GM08714 (cell line): ENCODE results near the gene CACNA1H.

Experiments
- H3K4me3 ChIP-seq: fragments of 200-500 bp; sonication (Bioruptor generic); 2 replicates; pipeline ENCODE4 v1.5.1; 2014; ENCODE audit warnings: mild to moderate bottlenecking, low read length, inconsistent platforms
- ZNF274 ChIP-seq: IDR thresholded peaks from 2 replicates; pipeline ENCODE4 v1.6.1; 2012; ENCODE audit warnings: mild to moderate bottlenecking, low read depth, low read length

Gene CACNA1H

GRCh38 chr16:1164382-1164781 lies 11.5 kb downstream of the CACNA1H start:
- H3K4me3 ChIP-seq = no peak overlapping the region
- TF ChIP-seq ZNF274 = no peak

- no peak for TF ChIP-seq ZNF274
- H3K4me3 ChIP-seq = no peak overlapping the region
Observed at GRCh38 chr16:1164975-1165374, 12.1 kb downstream of the CACNA1H start.

- no peak overlapping the region for H3K4me3 ChIP-seq
- TF ChIP-seq ZNF274 = no peak
Observed at GRCh38 chr16:1165511-1165910, 12.6 kb downstream of the CACNA1H start.

DNA sequence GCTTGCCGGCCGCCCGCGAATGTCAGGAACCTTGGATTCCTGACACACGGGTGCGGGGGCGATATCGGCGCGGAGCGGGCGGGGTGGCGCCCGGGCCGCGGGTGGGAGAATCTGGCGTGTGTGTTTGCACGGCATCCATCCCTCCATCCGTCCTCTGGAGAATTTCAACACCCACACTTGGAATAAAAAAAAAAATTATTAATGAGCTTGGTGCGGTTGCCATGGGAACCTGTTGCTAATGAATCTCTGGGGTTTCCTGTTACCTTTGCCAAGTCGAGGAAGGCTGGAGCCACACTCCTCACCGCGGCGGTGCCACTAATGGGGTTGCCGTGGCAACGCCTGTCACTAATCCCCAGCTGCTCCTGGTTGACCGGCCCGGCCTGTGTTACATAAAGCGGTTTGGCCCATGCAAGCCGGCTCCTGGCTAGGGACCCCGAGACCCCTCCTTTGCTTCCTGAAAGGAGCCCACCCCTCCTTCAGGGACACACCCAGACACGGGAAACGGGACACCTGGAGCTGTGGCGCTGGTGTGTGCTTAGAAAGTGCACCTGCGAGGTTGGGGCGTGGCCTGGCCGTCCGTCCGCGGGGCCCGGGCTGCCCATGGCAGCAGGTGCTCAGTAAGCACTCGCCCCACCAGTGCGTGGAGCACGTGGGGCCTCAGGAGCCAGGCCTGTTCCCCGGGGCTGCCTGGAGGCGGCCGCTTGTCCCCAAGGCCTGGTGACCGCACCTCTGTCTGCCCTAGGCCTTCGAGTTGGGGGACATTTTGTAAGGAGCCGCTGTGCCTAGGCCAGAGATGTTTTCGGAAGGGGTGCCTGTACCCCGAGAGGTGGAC lies 14.6 kb downstream of the CACNA1H start:
- H3K4me3 ChIP-seq = no peak overlapping the region
- TF ChIP-seq ZNF274 = no peak

DNA sequence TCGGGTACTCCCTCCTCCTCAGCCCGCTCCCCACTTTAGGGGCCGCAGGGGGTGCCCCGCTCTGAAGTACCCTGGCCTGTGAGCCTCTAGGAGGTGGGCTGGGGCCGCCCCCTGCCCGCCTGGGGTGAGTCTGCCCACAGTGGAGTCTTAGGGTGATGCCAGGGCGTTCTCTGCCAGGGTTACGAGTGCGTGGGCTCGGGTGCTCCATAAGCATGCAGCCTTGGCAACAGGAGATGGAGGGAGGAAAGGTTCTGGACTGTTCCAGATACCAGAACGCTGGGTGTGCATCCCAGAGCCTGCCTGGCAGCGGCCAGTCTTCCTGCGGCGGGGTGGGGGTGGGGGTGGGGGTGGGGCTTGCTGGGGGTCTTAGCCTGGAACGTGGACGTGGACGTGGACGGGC lies 15.9 kb downstream of the CACNA1H start:
- no peak for TF ChIP-seq ZNF274
- H3K4me3 ChIP-seq = no peak overlapping the region

- no peak for TF ChIP-seq ZNF274
- no peak overlapping the region for H3K4me3 ChIP-seq
Observed at GRCh38 chr16:1169285-1170075, 16.6 kb downstream of the CACNA1H start.

GRCh38 chr16:1170076-1170418 lies 17.1 kb downstream of the CACNA1H start:
- TF ChIP-seq ZNF274 = no peak
- H3K4me3 ChIP-seq = no peak overlapping the region

DNA sequence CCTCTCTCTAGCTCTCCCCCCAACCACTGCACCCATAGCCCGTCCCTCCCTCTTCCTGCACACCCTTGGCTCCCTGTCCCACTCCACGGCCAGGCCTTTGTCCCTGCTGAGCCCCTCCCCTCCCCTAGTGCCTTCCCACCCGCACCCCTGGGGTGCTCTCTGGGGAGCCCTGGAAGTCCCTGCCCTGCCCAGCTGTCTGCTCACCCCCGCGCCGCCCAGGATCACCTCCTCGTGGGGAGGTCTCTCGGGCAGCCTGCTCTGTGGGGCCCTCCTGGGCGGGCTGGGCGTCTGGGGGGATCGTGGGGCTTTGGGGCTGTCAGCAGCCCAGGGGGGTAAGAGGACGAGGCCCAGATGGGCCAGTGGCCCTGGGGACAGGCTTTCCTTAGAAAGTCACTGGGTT lies 18.1 kb downstream of the CACNA1H start:
- no peak for TF ChIP-seq ZNF274
- H3K4me3 ChIP-seq = no peak overlapping the region

DNA sequence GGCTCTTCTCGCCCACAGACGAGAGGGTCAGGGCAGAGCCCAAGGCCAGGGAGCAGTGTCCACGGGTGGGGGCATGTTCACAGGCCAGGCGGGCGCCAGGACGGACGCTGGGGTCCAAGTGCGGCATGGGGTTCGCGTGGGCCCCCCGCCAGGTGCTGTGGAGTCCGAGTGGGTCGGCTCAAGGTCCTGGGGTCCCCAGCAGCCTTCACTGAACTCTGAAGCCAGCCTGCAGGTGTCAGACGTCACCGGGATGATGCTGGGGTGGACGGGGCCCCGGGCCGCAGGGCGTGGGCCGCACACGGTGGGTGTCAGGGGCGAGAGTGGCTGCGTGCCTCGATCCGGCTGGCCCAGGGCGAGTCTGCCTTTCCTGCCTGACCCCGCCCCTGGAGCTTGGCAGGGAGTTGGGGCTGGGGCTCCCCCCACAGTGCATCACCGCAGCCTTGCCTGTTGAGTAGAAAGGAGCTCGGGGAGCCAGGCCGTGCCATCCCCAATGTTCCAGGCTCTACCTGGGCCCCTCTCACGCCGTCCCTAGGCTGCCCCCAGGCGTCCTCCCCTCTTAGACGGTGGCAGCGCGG lies 19.0 kb downstream of the CACNA1H start:
- H3K4me3 ChIP-seq = no peak overlapping the region
- TF ChIP-seq ZNF274 = no peak

GRCh38 chr16:1172651-1173050 lies 19.7 kb downstream of the CACNA1H start:
- no peak overlapping the region for H3K4me3 ChIP-seq
- no peak for TF ChIP-seq ZNF274

DNA sequence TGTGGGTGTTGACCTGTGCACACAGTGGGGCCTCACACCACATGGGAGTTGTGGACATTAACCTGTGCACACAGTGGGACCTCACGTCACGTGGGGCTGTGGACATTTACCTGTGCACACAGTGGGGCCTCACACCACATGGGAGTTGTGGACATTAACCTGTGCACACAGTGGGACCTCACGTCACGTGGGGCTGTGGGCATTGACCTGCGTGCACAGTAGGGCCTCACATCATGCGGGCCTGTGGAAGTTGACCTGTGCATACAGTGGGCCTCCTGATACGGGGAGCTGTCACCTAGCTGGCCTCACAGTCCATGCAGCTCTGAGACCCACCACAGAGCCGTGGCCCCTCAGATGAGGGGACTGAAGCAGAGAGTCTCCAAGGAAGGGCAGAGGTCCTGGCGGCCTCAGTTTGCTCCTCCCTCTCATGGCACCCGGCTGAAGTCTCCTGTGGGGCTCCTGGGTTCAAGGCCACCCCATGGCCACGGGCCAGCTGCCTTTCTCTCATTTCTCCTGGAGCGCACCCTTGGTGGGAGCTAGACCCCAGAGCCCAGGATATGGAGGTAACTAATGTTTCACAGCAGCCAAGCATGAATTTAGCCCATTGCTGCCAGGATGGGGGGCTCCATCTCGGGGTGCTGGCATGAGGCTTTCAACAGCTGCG lies 21.0 kb downstream of the CACNA1H start:
- no peak overlapping the region for H3K4me3 ChIP-seq
- no peak for TF ChIP-seq ZNF274

GRCh38 chr16:1174477-1175357 lies 21.8 kb downstream of the CACNA1H start:
- no peak overlapping the region for H3K4me3 ChIP-seq
- TF ChIP-seq ZNF274 = no peak

- no peak overlapping the region for H3K4me3 ChIP-seq
- TF ChIP-seq ZNF274 = no peak
Observed at GRCh38 chr16:1175566-1176279, 22.8 kb downstream of the CACNA1H start.
